Thoracic aorta (tissue), 2 donors: ENCODE data around the gene MAP1LC3A. TPM values are rescaled to one million over a fixed set of nuclear protein-coding genes. Genes with fewer than 3 reads are reported as not detected.
A peak's percentile ranks its signal among the peaks of the same experiment; 100 is the strongest.

Source experiments
- ATAC-seq: fragments of 150-250 bp; one replicate; pipeline ENCODE4 v1.8.0; 2017; ENCODE audit warnings: low read depth; ENCODE audit not compliant: insufficient number of reproducible peaks, low FRiP score
- DNase-seq: peaks from one replicate; pipeline ENCODE4 v3.0.0-alpha.2; 2020; ENCODE audit warnings: low spot score
- H3K27ac ChIP-seq, 2 donors: fragments of 200-600 bp; sonication (generic); 1 replicate in 1 of 2; 2 replicates in 1 of 2; pipeline ENCODE4 v1.5.1; 2016; ENCODE audit warnings: mild to moderate bottlenecking in 2 of 2, moderate library complexity in 2 of 2
- H3K27me3 ChIP-seq: fragments of 200-600 bp; sonication (generic); replicated peaks from 2 replicates; pipeline ENCODE4 v1.6.0; 2016; ENCODE audit warnings: mild to moderate bottlenecking; ENCODE audit not compliant: insufficient read depth
- H3K36me3 ChIP-seq: fragments of 200-600 bp; sonication (generic); one replicate; pipeline ENCODE4 v1.5.1; 2016
- H3K4me1 ChIP-seq, 2 donors: fragments of 200-600 bp; sonication (generic); 1 replicate in 1 of 2; 2 replicates in 1 of 2; pipeline versions ENCODE4 v1.5.1 to v1.6.0; 2016; ENCODE audit warnings: low read depth in 2 of 2, mild to moderate bottlenecking in 1 of 2; ENCODE audit not compliant: control insufficient read depth in 1 of 2
- H3K4me3 ChIP-seq: fragments of 200-600 bp; sonication (generic); 2 replicates; pipeline ENCODE4 v1.5.1; 2016; ENCODE audit warnings: mild to moderate bottlenecking
- H3K9me3 ChIP-seq: fragments of 200-600 bp; sonication (generic); 2 replicates; pipeline ENCODE4 v1.5.1; 2016
- total RNA-seq, 2 donors: library from RNA; depleted of rRNA; stranded (reverse); fragments of >200 nt; gene quantifications; one replicate each; pipeline versions ENCODE4 v1.1.0 to v1.2.3, GENCODE V29; 2016
- TF ChIP-seq, protein P1 (sequence below): fragments of 200-600 bp; sonication (generic); IDR thresholded peaks from one replicate; pipeline ENCODE4 v1.5.1; 2019; ENCODE audit warnings: antibody characterized with exemption

MAP1LC3A gene
- total RNA-seq, 2 donors from 2014 or later = 39.2 to 79.6 TPM

DNA sequence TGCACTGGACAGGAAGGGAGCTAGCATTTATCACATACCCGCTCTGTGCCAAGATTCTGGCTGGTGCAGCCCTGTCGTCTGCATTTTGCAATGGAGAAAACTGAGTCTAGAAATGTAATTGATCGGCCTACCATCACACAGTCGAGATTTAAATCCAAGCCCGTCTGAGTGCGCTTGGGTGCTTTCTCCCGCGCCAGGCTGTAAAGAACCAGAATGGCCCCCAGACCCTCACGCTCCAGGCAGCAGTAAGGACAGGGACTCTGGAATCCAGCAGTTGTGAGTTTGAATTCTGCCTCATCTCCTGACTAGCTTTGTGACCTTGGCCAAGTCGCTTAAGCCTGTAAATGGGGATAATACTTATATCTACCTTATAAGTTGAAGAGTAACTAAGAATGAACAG lies 31.5 kb upstream of the MAP1LC3A start:
- no peaks in the 10 kb centered on the region for H3K27me3 ChIP-seq
- DNase-seq (no peak), ATAC-seq (no peak)
- TF ChIP-seq, protein P1, sequence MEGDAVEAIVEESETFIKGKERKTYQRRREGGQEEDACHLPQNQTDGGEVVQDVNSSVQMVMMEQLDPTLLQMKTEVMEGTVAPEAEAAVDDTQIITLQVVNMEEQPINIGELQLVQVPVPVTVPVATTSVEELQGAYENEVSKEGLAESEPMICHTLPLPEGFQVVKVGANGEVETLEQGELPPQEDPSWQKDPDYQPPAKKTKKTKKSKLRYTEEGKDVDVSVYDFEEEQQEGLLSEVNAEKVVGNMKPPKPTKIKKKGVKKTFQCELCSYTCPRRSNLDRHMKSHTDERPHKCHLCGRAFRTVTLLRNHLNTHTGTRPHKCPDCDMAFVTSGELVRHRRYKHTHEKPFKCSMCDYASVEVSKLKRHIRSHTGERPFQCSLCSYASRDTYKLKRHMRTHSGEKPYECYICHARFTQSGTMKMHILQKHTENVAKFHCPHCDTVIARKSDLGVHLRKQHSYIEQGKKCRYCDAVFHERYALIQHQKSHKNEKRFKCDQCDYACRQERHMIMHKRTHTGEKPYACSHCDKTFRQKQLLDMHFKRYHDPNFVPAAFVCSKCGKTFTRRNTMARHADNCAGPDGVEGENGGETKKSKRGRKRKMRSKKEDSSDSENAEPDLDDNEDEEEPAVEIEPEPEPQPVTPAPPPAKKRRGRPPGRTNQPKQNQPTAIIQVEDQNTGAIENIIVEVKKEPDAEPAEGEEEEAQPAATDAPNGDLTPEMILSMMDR = no peak
- H3K9me3 ChIP-seq = no peaks in the 10 kb centered on the region
- peak overlapping the region in 1 of 2 donors; percentile 69 for H3K27ac ChIP-seq
- peaks cover 22% of the 10 kb centered on the region for H3K36me3 ChIP-seq
- H3K4me1 ChIP-seq = peaks cover 32 to 62% of the 10 kb centered on the region in 2 donors
- no peak overlapping the region for H3K4me3 ChIP-seq

DNA sequence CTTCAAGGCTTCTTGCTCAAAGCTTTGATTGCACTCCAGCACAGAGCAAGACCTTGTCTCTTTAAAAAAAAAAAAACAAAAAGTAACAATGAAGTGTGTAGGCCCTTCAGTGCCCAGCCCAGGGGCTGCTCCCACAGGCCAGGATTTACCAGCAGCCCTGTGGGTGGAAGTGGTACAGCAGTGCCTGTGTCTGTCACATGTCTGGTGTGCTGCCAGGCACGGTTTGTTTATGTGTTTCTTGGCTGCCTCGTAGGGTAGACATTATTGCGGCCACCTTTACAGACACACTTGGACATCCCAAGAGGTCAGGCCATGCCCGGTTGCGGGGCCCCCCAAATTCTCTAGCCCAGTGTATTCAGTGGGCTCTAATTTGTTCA lies 29.6 kb upstream of the MAP1LC3A start:
- H3K4me3 ChIP-seq = no peak overlapping the region
- peaks cover 29% of the 10 kb centered on the region for H3K36me3 ChIP-seq
- peaks cover 26 to 46% of the 10 kb centered on the region in 2 donors for H3K4me1 ChIP-seq
- no peaks in the 10 kb centered on the region for H3K9me3 ChIP-seq
- H3K27ac ChIP-seq = peak overlapping the region; percentile 43 to 54
- DNase-seq (no peak), ATAC-seq (no peak)
- H3K27me3 ChIP-seq = no peaks in the 10 kb centered on the region
- TF ChIP-seq, protein P1 = peak; percentile 28

DNA sequence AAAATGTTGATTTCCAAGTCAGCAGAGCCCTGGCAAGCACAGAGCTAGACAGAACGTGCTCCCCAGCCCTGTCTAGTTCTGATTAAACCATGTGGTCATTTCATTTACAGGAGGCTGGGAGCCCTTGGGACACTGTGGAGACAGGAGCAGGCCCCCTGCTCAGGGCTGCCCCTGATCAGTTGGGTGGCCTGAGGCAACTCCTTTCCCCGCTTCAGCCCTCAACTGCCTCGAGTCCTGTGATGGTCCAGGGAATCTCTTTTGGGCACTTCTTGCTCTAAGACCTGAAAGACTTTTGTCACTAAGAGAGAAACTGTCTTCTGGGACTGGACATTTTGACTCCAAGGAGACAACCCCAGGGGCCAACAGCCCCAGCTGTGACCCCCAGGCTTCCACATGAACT lies 28.8 kb upstream of the MAP1LC3A start:
- DNase-seq (no peak), ATAC-seq (no peak)
- peaks cover 26 to 46% of the 10 kb centered on the region in 2 donors for H3K4me1 ChIP-seq
- H3K36me3 ChIP-seq = peaks cover 36% of the 10 kb centered on the region
- TF ChIP-seq, protein P1 = no peak
- no peaks in the 10 kb centered on the region for H3K27me3 ChIP-seq
- H3K9me3 ChIP-seq = no peaks in the 10 kb centered on the region
- H3K4me3 ChIP-seq = no peak overlapping the region
- H3K27ac ChIP-seq = peak overlapping the region; percentile 13 to 54

DNA sequence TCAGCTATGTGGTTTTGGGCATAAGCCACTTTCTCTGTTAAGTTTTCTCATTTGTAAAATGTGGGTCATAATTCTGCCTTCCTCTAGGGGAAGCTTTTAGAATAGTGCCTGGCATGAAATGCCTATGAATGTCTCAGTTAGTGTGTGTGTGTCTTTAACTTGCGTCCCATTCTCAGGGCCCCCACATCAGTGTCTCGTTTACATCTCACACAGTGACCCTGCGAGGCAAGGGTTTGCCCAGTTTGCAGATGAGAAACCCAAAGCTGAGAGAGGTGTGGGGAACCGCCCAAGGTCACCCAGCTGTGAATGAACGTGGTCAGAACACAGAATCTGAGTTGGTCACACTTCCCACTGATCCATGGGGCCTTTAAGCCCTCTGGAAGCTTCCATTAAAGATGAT lies 28.2 kb upstream of the MAP1LC3A start:
- ATAC-seq = no peak
- DNase-seq = no peak
- TF ChIP-seq, protein P1 = no peak
- H3K9me3 ChIP-seq = no peaks in the 10 kb centered on the region
- H3K4me3 ChIP-seq = no peak overlapping the region
- H3K27ac ChIP-seq = no peak overlapping the region
- H3K27me3 ChIP-seq = no peaks in the 10 kb centered on the region
- peaks cover 42% of the 10 kb centered on the region for H3K36me3 ChIP-seq
- peaks cover 25 to 44% of the 10 kb centered on the region in 2 donors for H3K4me1 ChIP-seq

DNA sequence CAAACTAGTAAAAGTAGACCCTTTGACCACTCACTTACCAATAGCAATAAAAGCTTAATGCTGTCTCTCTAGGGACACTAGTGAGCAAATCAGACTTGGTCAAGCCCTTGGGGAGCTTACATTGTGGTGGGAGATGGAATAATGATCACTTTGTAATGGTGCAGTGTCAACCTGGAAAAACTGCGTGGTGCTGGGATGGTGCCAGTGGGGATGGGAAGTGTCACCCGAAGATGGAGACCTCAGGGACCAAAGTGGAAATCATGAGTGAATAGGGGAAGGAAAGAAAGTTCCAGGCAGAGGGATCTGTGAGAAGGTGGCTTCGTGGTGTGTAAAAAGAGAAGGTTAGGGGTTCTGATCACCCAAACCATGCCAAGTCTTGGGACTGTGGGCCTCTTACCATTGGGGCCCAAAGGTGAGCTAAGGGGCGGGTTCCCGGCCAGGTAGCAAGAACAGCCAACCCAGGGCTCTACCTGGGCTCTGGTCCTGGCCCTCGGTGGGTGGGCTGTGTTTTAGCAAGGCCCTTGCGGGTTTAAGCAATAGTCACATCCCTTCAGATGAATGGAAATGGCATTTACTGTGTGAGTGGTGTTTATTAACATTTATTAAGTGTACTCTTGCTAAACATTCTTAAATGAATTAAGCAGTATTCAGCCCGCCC lies 26.8 kb upstream of the MAP1LC3A start:
- Histone ChIP-seq H3K27ac (no peak overlapping the region), H3K4me1 (peaks cover 13 to 30% of the 10 kb centered on the region in 2 donors), H3K4me3 (no peak overlapping the region), H3K9me3 (no peaks in the 10 kb centered on the region), H3K36me3 (peaks cover 54% of the 10 kb centered on the region), H3K27me3 (no peaks in the 10 kb centered on the region)
- TF ChIP-seq, protein P1 = no peak
- ATAC-seq (no peak), DNase-seq (no peak)
